ENCODE results near the gene MMEL1.

MMEL1 gene

GRCh38 chr1:2642131-2642559 lies 9.3 kb upstream of the MMEL1 start:
- DNase-seq: no peak

GRCh38 chr1:2641381-2642130 lies 8.7 kb upstream of the MMEL1 start:
- DNase-seq: no peak

GRCh38 chr1:2640626-2641025 lies 7.8 kb upstream of the MMEL1 start:
- no peak for DNase-seq

- DNase-seq: no peak
Measured at GRCh38 chr1:2639607-2640521, 7.0 kb upstream of the MMEL1 start.

GRCh38 chr1:2639203-2639602 lies 6.4 kb upstream of the MMEL1 start:
- no peak for DNase-seq

- no peak for DNase-seq
Measured at GRCh38 chr1:2638466-2639115, 5.8 kb upstream of the MMEL1 start.

- no peak for DNase-seq
Measured at GRCh38 chr1:2637442-2638145, 4.8 kb upstream of the MMEL1 start.

GRCh38 chr1:2636733-2637132 lies 3.9 kb upstream of the MMEL1 start:
- no peak for DNase-seq

GRCh38 chr1:2635361-2636010 lies 2.7 kb upstream of the MMEL1 start:
- DNase-seq: no peak

- no peak for DNase-seq
Measured at GRCh38 chr1:2633936-2634491, 1.2 kb upstream of the MMEL1 start.

- no peak for DNase-seq
Measured at GRCh38 chr1:2633366-2633935, 635 bp upstream of the MMEL1 start.

GRCh38 chr1:2632051-2632430 lies 775 bp downstream of the MMEL1 start:
- no peak for DNase-seq

- DNase-seq: no peak
Measured at GRCh38 chr1:2631136-2632050, 1.4 kb downstream of the MMEL1 start.

- DNase-seq: no peak
Measured at GRCh38 chr1:2630498-2631135, 2.2 kb downstream of the MMEL1 start.

GRCh38 chr1:2629627-2630497 lies 3.0 kb downstream of the MMEL1 start:
- DNase-seq: no peak

- no peak for DNase-seq
Measured at GRCh38 chr1:2628933-2629626, 3.7 kb downstream of the MMEL1 start.

- no peak for DNase-seq
Measured at GRCh38 chr1:2628191-2628932, 4.5 kb downstream of the MMEL1 start.

- DNase-seq: no peak
Measured at GRCh38 chr1:2627746-2628145, 5.1 kb downstream of the MMEL1 start.
